Measurements from ENCODE around the gene OTC. TPM values are rescaled to one million over a fixed set of nuclear protein-coding genes. Genes with fewer than 3 reads are reported as not detected.

OTC gene
- total and polyA plus RNA-seq, 2 experiments from 2014 or later, result not detected

DNA sequence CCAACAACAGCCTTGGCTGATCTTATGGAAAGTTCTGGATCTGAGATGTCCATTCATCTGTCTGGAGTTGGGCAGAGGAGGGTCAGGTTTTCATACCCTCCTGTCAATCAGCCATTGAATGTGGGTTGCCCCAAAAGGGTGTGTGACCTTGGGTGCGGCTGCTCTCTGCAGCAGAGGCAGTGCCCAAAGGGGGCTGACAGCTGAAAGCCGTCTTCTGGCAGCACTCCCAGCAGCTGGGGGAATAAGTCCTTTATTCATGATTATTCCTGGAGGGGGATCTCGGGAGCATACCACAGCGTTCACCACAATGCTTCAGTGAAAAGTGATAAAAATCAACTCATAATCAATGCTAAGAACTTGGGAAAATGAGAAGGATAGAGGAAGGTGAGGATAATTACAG lies 54.7 kb downstream of the OTC start:
- Histone ChIP-seq H3K79me2 (ENCODE audit: insufficient read depth) (no peaks in the 10 kb centered on the region), H3F3A (ENCODE audit: insufficient read depth) (no peaks in the 10 kb centered on the region), H3K9me2 (ENCODE audit: insufficient read depth) (no peaks in the 10 kb centered on the region), H3K36me3 (ENCODE audit: low read depth) (no peaks in the 10 kb centered on the region), H2AFZ (no peak overlapping the region), H3K4me3 (no peak overlapping the region), H3K4me1 (ENCODE audit: insufficient read depth) (no peaks in the 10 kb centered on the region), H3K27ac (no peak overlapping the region), H3K9ac (no peak overlapping the region), H3K27me3 (replicated peaks; ENCODE audit: insufficient read depth) (no peaks in the 10 kb centered on the region), H3K4me2 (ENCODE audit: unreplicated experiment) (no peak overlapping the region), H3K9me3 (ENCODE audit: low read depth) (no peaks in the 10 kb centered on the region), H4K20me1 (ENCODE audit: insufficient read depth) (no peaks in the 10 kb centered on the region)
- no peak for DNase-seq
- 0 to 6% methylated on average over 4 of the region's 4 CpGs for WGBS, 2 experiments (ENCODE audit: low coverage in 1 of 2, low lambda C conversion rate in 2 of 2, missing lambda C conversion rate in 2 of 2)
- in situ Hi-C loops (cut with MboI), result no loop called here
- TF ChIP-seq EZH2 (IDR thresholded peaks at IDR 0.05; ENCODE audit: insufficient read depth, poor library complexity, severe bottlenecking) (no peak), EZH2phosphoT487 (IDR thresholded peaks at IDR 0.05; ENCODE audit: insufficient read depth, low read depth) (no peak)

DNA sequence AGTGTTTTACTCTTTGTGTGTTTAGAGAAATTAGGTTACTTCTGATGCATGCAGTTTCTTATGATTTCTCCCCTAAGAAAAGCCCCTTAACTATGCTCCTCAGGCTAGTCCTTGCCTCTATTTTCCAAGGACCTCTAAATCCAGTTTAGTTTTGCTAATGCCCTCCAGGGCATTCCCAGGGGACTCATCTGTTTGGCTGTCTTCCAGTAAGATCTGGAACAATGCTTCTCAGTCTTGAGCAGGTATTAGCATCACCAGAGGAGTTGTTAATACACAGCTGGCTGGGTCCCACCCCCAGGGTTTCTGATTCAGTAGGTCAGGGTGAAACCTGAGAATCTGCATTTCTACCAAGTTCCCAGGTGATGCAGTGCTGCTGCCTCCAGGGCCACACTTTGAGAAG lies 56.9 kb downstream of the OTC start:
- Histone ChIP-seq H3K9ac (no peak overlapping the region), H3K4me2 (ENCODE audit: unreplicated experiment) (no peak overlapping the region), H3F3A (ENCODE audit: insufficient read depth) (no peaks in the 10 kb centered on the region), H3K27me3 (replicated peaks; ENCODE audit: insufficient read depth) (no peaks in the 10 kb centered on the region), H3K4me1 (ENCODE audit: insufficient read depth) (no peaks in the 10 kb centered on the region), H3K9me3 (ENCODE audit: low read depth) (no peaks in the 10 kb centered on the region), H3K27ac (no peak overlapping the region), H2AFZ (no peak overlapping the region), H3K36me3 (ENCODE audit: low read depth) (no peaks in the 10 kb centered on the region), H3K79me2 (ENCODE audit: insufficient read depth) (no peaks in the 10 kb centered on the region), H3K9me2 (ENCODE audit: insufficient read depth) (no peaks in the 10 kb centered on the region), H3K4me3 (no peak overlapping the region), H4K20me1 (ENCODE audit: insufficient read depth) (no peaks in the 10 kb centered on the region)
- in situ Hi-C loops (cut with MboI), result no loop called here
- DNase-seq, result no peak
- TF ChIP-seq EZH2 (IDR thresholded peaks at IDR 0.05; ENCODE audit: insufficient read depth, poor library complexity, severe bottlenecking), result no peak
- no peak for TF ChIP-seq EZH2phosphoT487 (IDR thresholded peaks at IDR 0.05; ENCODE audit: insufficient read depth, low read depth)

DNA sequence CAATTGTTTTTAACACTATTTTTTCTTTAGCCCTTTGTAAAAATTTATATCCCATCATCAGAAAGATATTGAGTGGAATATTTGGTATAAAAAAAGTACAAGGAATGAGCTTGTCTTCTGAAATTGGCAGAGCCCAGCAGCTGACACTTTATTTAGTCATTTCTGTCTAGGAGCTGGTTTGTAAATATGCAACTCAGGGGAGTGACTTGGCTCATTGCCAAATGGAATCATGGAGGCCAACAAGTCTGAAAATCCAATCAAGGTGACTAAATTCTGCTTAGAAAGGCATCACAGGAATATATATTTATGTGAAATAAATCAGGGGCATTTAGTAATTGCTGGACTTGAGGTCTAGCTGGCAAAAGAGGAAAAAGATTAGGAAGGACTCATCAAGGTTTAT lies 74.4 kb downstream of the OTC start:
- H3K4me2 ChIP-seq (ENCODE audit: unreplicated experiment), result no peak overlapping the region
- no peaks in the 10 kb centered on the region for H3K9me3 ChIP-seq (ENCODE audit: low read depth)
- H3K9ac ChIP-seq, result no peak overlapping the region
- H4K20me1 ChIP-seq (ENCODE audit: insufficient read depth), result no peaks in the 10 kb centered on the region
- H3K36me3 ChIP-seq (ENCODE audit: low read depth), result no peaks in the 10 kb centered on the region
- H3F3A ChIP-seq (ENCODE audit: insufficient read depth), result no peaks in the 10 kb centered on the region
- TF ChIP-seq EZH2 (IDR thresholded peaks at IDR 0.05; ENCODE audit: insufficient read depth, poor library complexity, severe bottlenecking) (no peak), EZH2phosphoT487 (IDR thresholded peaks at IDR 0.05; ENCODE audit: insufficient read depth, low read depth) (no peak)
- in situ Hi-C loops (cut with MboI), result no loop called here
- H3K9me2 ChIP-seq (ENCODE audit: insufficient read depth), result no peaks in the 10 kb centered on the region
- no peak overlapping the region for H2AFZ ChIP-seq
- no peaks in the 10 kb centered on the region for H3K79me2 ChIP-seq (ENCODE audit: insufficient read depth)
- peak; percentile 5 for DNase-seq
- H3K4me1 ChIP-seq (ENCODE audit: insufficient read depth), result no peaks in the 10 kb centered on the region
- H3K4me3 ChIP-seq, result no peak overlapping the region
- H3K27me3 ChIP-seq (replicated peaks; ENCODE audit: insufficient read depth), result no peaks in the 10 kb centered on the region
- no peak overlapping the region for H3K27ac ChIP-seq

DNA sequence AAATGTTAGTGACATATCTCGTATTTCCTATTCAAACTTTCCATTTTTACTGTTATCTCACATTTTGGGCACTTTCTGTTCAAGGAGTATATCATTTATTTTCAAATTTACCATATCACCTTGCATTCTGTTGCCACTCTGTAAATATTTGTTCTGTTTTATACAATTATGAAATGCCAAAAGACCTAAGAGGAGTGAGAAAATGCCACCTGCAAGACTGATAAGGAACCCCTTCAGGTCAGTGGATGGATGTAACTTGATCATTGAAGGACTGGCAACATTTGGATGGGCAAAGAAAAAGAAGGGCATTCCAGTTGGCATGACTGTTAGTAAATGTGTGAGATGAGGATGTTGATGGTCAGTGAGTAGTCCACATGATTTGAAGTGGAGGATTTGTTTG lies 79.1 kb downstream of the OTC start:
- H3K9me2 ChIP-seq (ENCODE audit: insufficient read depth), result no peaks in the 10 kb centered on the region
- no peaks in the 10 kb centered on the region for H3K36me3 ChIP-seq (ENCODE audit: low read depth)
- TF ChIP-seq EZH2phosphoT487 (IDR thresholded peaks at IDR 0.05; ENCODE audit: insufficient read depth, low read depth), result no peak
- TF ChIP-seq EZH2 (IDR thresholded peaks at IDR 0.05; ENCODE audit: insufficient read depth, poor library complexity, severe bottlenecking), result no peak
- H4K20me1 ChIP-seq (ENCODE audit: insufficient read depth), result no peaks in the 10 kb centered on the region
- H3K4me1 ChIP-seq (ENCODE audit: insufficient read depth), result no peaks in the 10 kb centered on the region
- H3F3A ChIP-seq (ENCODE audit: insufficient read depth), result no peaks in the 10 kb centered on the region
- no peak overlapping the region for H3K27ac ChIP-seq
- H3K4me2 ChIP-seq (ENCODE audit: unreplicated experiment), result no peak overlapping the region
- H3K9ac ChIP-seq, result no peak overlapping the region
- H2AFZ ChIP-seq, result no peak overlapping the region
- H3K9me3 ChIP-seq (ENCODE audit: low read depth), result no peaks in the 10 kb centered on the region
- H3K27me3 ChIP-seq (replicated peaks; ENCODE audit: insufficient read depth), result no peaks in the 10 kb centered on the region
- WGBS, 2 experiments (ENCODE audit: low coverage in 1 of 2, low lambda C conversion rate in 2 of 2, missing lambda C conversion rate in 2 of 2), result 20 to 38% methylated on average over 1 of the region's 1 CpG
- in situ Hi-C loops (cut with MboI), result no loop called here
- H3K4me3 ChIP-seq, result no peak overlapping the region
- DNase-seq, result no peak
- no peaks in the 10 kb centered on the region for H3K79me2 ChIP-seq (ENCODE audit: insufficient read depth)

DNA sequence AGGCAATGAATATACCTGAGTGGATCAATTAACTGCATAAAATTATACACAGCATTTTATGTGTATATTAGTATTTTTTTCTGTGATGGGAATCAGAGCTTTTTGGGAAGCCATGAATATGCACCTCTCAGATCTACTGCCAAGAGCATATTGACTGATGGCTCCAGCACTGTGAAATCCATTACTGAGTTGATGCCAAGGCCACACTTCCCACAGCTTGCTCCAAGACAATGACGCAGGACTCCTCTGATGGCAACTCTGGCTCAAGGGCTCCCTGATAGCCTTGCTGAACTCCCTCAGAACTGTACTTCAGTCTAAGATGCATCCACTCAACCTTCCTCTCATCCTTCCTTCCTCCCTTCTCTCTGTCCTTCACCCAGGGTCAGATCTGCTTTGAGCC lies 82.7 kb downstream of the OTC start:
- 75 to 100% methylated on average over 1 of the region's 1 CpG for WGBS, 2 experiments (ENCODE audit: low coverage in 1 of 2, low lambda C conversion rate in 2 of 2, missing lambda C conversion rate in 2 of 2)
- Histone ChIP-seq H3K9ac (no peak overlapping the region), H3K27ac (no peak overlapping the region), H3K4me3 (no peak overlapping the region), H4K20me1 (ENCODE audit: insufficient read depth) (no peaks in the 10 kb centered on the region), H3K4me2 (ENCODE audit: unreplicated experiment) (no peak overlapping the region), H3K79me2 (ENCODE audit: insufficient read depth) (no peaks in the 10 kb centered on the region), H3K27me3 (replicated peaks; ENCODE audit: insufficient read depth) (no peaks in the 10 kb centered on the region), H3F3A (ENCODE audit: insufficient read depth) (no peaks in the 10 kb centered on the region), H2AFZ (no peak overlapping the region), H3K36me3 (ENCODE audit: low read depth) (no peaks in the 10 kb centered on the region), H3K4me1 (ENCODE audit: insufficient read depth) (no peaks in the 10 kb centered on the region), H3K9me2 (ENCODE audit: insufficient read depth) (no peaks in the 10 kb centered on the region), H3K9me3 (ENCODE audit: low read depth) (no peaks in the 10 kb centered on the region)
- TF ChIP-seq EZH2phosphoT487 (IDR thresholded peaks at IDR 0.05; ENCODE audit: insufficient read depth, low read depth), result no peak
- TF ChIP-seq EZH2 (IDR thresholded peaks at IDR 0.05; ENCODE audit: insufficient read depth, poor library complexity, severe bottlenecking), result no peak
- in situ Hi-C loops (cut with MboI), result no loop called here
- DNase-seq, result no peak

Data from GM23248 (cell line).